Cerebellar cortex (tissue), 1 donor: Measurements from ENCODE around the gene CTSZ.
"Not testable (repeated sequence)": the region's sequence is repeated elsewhere in the genome, so short reads cannot be mapped to it uniquely, and the experiment has no call there.

Experiments
- DNase-seq: peaks from one replicate; pipeline ENCODE4 v3.0.0-alpha.2; 2015; ENCODE audit warnings: low spot score

The CTSZ gene

GRCh38 chr20:58978351-58979190 lies 28.5 kb downstream of the CTSZ start:
- no peak for DNase-seq

- no peak for DNase-seq
Measured at GRCh38 chr20:58976061-58976730, 30.9 kb downstream of the CTSZ start.

- DNase-seq = no peak
Measured at GRCh38 chr20:58975353-58975752, 31.7 kb downstream of the CTSZ start.

GRCh38 chr20:58973866-58974265 lies 33.2 kb downstream of the CTSZ start:
- DNase-seq = no peak

GRCh38 chr20:58973179-58973578 lies 33.9 kb downstream of the CTSZ start:
- DNase-seq = no peak

- DNase-seq = no peak
Measured at GRCh38 chr20:58971429-58971828, 35.6 kb downstream of the CTSZ start.

- no peak for DNase-seq
Measured at GRCh38 chr20:58970146-58970545, 36.9 kb downstream of the CTSZ start.

GRCh38 chr20:58969439-58969838 lies 37.6 kb downstream of the CTSZ start:
- no peak for DNase-seq

- no peak for DNase-seq
Measured at GRCh38 chr20:58967652-58968429, 39.2 kb downstream of the CTSZ start.

- no peak for DNase-seq
Measured at GRCh38 chr20:58965270-58966064, 41.6 kb downstream of the CTSZ start.

GRCh38 chr20:58963922-58964321 lies 43.1 kb downstream of the CTSZ start:
- not testable (repeated sequence) for DNase-seq

GRCh38 chr20:58963060-58963584 lies 43.9 kb downstream of the CTSZ start:
- no peak for DNase-seq

GRCh38 chr20:58959652-58960051 lies 47.4 kb downstream of the CTSZ start:
- DNase-seq = no peak

GRCh38 chr20:58956078-58956477 lies 51.0 kb downstream of the CTSZ start:
- no peak for DNase-seq

GRCh38 chr20:58953050-58953449 lies 54.0 kb downstream of the CTSZ start:
- no peak for DNase-seq

GRCh38 chr20:58950603-58951002 lies 56.5 kb downstream of the CTSZ start:
- DNase-seq = no peak

GRCh38 chr20:58947797-58948388 lies 59.2 kb downstream of the CTSZ start:
- not testable (repeated sequence) for DNase-seq

GRCh38 chr20:58945965-58946631 lies 61.0 kb downstream of the CTSZ start:
- no peak for DNase-seq
